H7 (cell line): ENCODE results near the gene MLLT1. TPM values are rescaled to one million over a fixed set of nuclear protein-coding genes. Genes with fewer than 3 reads are reported as not detected.
A peak's percentile ranks its signal among the peaks of the same experiment; 100 is the strongest.

Experiments
- DNase-seq: peaks from one replicate; pipeline ENCODE4 v3.0.0; 2012
- H3K27me3 ChIP-seq: 2 replicates; pipeline ENCODE4 v1.6.0; 2011; ENCODE audit warnings: mild to moderate bottlenecking, low read length; ENCODE audit not compliant: control insufficient read depth, insufficient read depth
- H3K36me3 ChIP-seq: replicated peaks from 2 replicates; pipeline ENCODE4 v1.5.1; 2011; ENCODE audit warnings: low read length; ENCODE audit not compliant: control insufficient read depth, insufficient read depth
- H3K4me3 ChIP-seq: 2 replicates; pipeline ENCODE4 v1.5.1; 2011; ENCODE audit warnings: low read depth, mild to moderate bottlenecking, control low read depth, low read length, moderate library complexity; ENCODE audit not compliant: insufficient read depth
- total RNA-seq: library from RNA; depleted of rRNA; stranded (reverse); fragments of >200 nt; shearing (Covaris generic); gene quantifications from 2 replicates; pipeline ENCODE4 v1.2.3, GENCODE V29; 2014

The MLLT1 gene
- total RNA-seq, 1 experiment from 2014 or later, result 17.3 TPM

DNA sequence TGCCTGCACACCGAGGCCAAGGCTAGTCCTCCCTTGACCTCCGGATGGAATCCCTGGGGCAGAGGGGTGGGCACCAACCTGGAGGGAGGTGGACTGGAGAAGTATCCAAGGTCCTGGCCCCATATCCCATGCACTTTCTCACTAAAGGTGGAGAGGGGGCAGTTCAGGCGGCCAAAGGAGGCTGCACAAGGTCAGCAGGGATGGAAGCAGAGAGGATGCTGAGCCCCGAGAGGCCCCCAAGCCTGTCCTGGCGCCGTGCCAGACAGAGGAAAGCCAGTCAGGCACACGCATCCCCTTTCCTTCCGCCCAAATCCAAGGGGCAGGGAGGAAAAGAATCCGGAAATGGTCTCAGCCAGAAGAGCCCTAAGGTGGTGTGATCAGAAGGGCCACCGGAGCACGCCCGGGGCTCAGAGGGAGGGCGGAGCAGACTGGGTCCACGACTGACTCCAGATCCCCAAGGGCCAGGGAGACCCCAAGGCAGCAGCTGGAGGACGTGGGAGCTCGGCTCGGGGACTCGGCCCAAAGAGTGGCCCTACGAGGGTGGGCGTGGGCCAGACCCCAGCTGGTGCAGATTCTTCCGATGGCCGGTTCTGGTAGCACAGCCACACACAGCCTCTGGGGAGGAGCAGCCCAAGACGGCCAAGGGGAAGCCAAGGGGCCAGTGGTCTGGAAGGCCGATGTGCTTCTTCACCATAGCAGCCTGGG is 60.0 kb downstream of the MLLT1 start:
- no peaks in the 10 kb centered on the region for H3K27me3 ChIP-seq
- H3K4me3 ChIP-seq, result no peak overlapping the region
- peaks cover 2% of the 10 kb centered on the region; the same call in 1 of the 2 replicates for H3K36me3 ChIP-seq
- no peak for DNase-seq

DNA sequence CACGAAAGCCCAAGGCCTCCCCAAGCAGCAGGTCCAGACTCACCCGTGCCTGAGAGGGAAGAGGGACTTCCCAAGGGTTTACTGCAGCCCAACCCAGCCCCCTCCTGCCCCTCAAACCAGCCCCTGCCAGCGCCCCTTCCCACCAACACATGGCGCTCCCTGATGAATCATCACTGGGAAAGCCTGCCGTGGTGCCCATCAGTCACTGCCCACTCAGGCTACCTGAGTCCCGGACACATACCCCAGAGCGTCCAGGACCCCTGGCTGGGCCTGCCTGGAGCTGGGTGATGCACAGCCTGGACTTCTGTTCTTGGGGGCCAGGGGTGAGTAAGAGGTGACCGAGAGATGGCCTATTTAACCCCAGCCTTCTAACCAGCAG is 60.6 kb downstream of the MLLT1 start:
- H3K27me3 ChIP-seq, result no peaks in the 10 kb centered on the region
- peaks cover 2% of the 10 kb centered on the region; the same call in 1 of the 2 replicates for H3K36me3 ChIP-seq
- DNase-seq, result no peak
- H3K4me3 ChIP-seq, result no peak overlapping the region

- Histone ChIP-seq H3K36me3 (peaks cover 2% of the 10 kb centered on the region; the same call in 1 of the 2 replicates), H3K4me3 (no peak overlapping the region), H3K27me3 (no peaks in the 10 kb centered on the region)
- DNase-seq, result peak; percentile 99
Measured at GRCh38 chr19:6218491-6219146, 61.2 kb downstream of the MLLT1 start.

- DNase-seq, result no peak
- Histone ChIP-seq H3K36me3 (peaks cover 2% of the 10 kb centered on the region; the same call in 1 of the 2 replicates), H3K27me3 (no peaks in the 10 kb centered on the region), H3K4me3 (no peak overlapping the region)
Measured at GRCh38 chr19:6217752-6218334, 61.9 kb downstream of the MLLT1 start.

- H3K4me3 ChIP-seq, result no peak overlapping the region
- DNase-seq, result peak; percentile 94
- peaks cover 2% of the 10 kb centered on the region; the same call in 1 of the 2 replicates for H3K36me3 ChIP-seq
- no peaks in the 10 kb centered on the region for H3K27me3 ChIP-seq
Measured at GRCh38 chr19:6216996-6217751, 62.6 kb downstream of the MLLT1 start.

- Histone ChIP-seq H3K4me3 (no peak overlapping the region), H3K36me3 (no peaks in the 10 kb centered on the region; the same call in 1 of the 2 replicates), H3K27me3 (no peaks in the 10 kb centered on the region)
- peak; percentile 69 for DNase-seq
Measured at GRCh38 chr19:6216236-6216995, 63.4 kb downstream of the MLLT1 start.

DNA sequence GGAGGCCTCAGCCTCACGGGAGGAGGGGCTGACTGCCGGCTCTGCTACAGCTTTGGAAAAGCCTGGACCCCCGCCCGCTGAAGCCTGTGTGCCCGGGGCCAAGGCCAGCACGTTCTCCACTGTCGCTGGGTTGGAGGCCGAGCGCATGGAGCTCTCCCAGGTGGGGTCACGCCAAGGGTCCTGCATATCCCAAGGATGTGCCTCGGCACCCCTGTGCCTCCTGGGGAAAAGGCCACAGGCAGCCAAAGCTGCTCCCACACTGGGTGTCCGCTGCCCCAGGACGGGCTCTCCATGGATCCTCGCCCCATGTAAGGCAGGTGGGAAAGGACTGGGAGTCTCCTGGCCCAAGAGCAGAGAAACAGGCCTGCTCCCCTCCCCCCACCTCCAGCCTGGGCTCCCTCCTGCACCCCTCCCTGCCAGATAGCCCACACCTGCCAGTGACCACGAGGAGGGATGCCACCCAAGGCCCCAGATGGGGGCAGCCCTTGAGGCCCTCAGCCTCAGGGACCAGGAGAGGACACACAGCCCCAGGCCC is 64.0 kb downstream of the MLLT1 start:
- Histone ChIP-seq H3K4me3 (no peak overlapping the region), H3K36me3 (no peaks in the 10 kb centered on the region; the same call in 1 of the 2 replicates), H3K27me3 (no peaks in the 10 kb centered on the region)
- no peak for DNase-seq

GRCh38 chr19:6214881-6215541 is 64.8 kb downstream of the MLLT1 start:
- Histone ChIP-seq H3K27me3 (no peaks in the 10 kb centered on the region), H3K36me3 (no peaks in the 10 kb centered on the region; the same call in 1 of the 2 replicates), H3K4me3 (no peak overlapping the region)
- DNase-seq, result peak; percentile 53

- Histone ChIP-seq H3K36me3 (no peaks in the 10 kb centered on the region; the same call in 1 of the 2 replicates), H3K4me3 (no peak overlapping the region), H3K27me3 (no peaks in the 10 kb centered on the region)
- DNase-seq, result peak; percentile 73
Measured at GRCh38 chr19:6213696-6214641, 65.8 kb downstream of the MLLT1 start.

GRCh38 chr19:6213266-6213595 is 66.5 kb downstream of the MLLT1 start:
- no peaks in the 10 kb centered on the region for H3K27me3 ChIP-seq
- peak; percentile 47 for DNase-seq
- no peaks in the 10 kb centered on the region; the same call in 1 of the 2 replicates for H3K36me3 ChIP-seq
- H3K4me3 ChIP-seq, result no peak overlapping the region

- H3K36me3 ChIP-seq, result no peaks in the 10 kb centered on the region; the same call in 1 of the 2 replicates
- no peak overlapping the region for H3K4me3 ChIP-seq
- H3K27me3 ChIP-seq, result no peaks in the 10 kb centered on the region
- DNase-seq, result peak; percentile 64
Measured at GRCh38 chr19:6212403-6213265, 67.1 kb downstream of the MLLT1 start.
